ENCODE results near the gene THAP6.
"Not testable (repeated sequence)": the region's sequence is repeated elsewhere in the genome, so short reads cannot be mapped to it uniquely, and the experiment has no call there.

THAP6 gene

GRCh38 chr4:75514131-75514948 is at the start of gene THAP6, which contains the start of gene RCHY1:
Gene THAP6, plus strand, starts transcription at chr4:75514473. Its CDS starts 980 bp downstream, at chr4:75515453.
Gene RCHY1, minus strand, starts transcription at chr4:75514403. Its CDS starts 117 bp downstream, at chr4:75514286.
- peak; percentile 84 for DNase-seq (ENCODE audit: low spot score)

GRCh38 chr4:75469896-75470295 is 44.4 kb upstream of the THAP6 start:
- no peak for DNase-seq (ENCODE audit: low spot score)

GRCh38 chr4:75470738-75471137 is 43.5 kb upstream of the THAP6 start:
- no peak for DNase-seq (ENCODE audit: low spot score)

- DNase-seq (ENCODE audit: low spot score): no peak
These were observed 37.1 kb upstream of the THAP6 start for GRCh38 chr4:75477201-75477600.

GRCh38 chr4:75484190-75484589 is 30.1 kb upstream of the THAP6 start:
- DNase-seq (ENCODE audit: low spot score): no peak

GRCh38 chr4:75490155-75490554 is 24.1 kb upstream of the THAP6 start:
- DNase-seq (ENCODE audit: low spot score): no peak

GRCh38 chr4:75494563-75494962 is 19.7 kb upstream of the THAP6 start:
- no peak for DNase-seq (ENCODE audit: low spot score)

GRCh38 chr4:75495476-75495875 is 18.8 kb upstream of the THAP6 start:
- no peak for DNase-seq (ENCODE audit: low spot score)

GRCh38 chr4:75496406-75496805 is 17.9 kb upstream of the THAP6 start:
- DNase-seq (ENCODE audit: low spot score): no peak

- DNase-seq (ENCODE audit: low spot score): no peak
These were observed 17.1 kb upstream of the THAP6 start for GRCh38 chr4:75497133-75497532.

GRCh38 chr4:75498041-75498440 is 16.2 kb upstream of the THAP6 start:
- no peak for DNase-seq (ENCODE audit: low spot score)

GRCh38 chr4:75499900-75500299 is 14.4 kb upstream of the THAP6 start:
- DNase-seq (ENCODE audit: low spot score): no peak

GRCh38 chr4:75502671-75503070 is 11.6 kb upstream of the THAP6 start:
- DNase-seq (ENCODE audit: low spot score): no peak

- no peak for DNase-seq (ENCODE audit: low spot score)
These were observed 8.6 kb upstream of the THAP6 start for GRCh38 chr4:75505630-75506029.

- DNase-seq (ENCODE audit: low spot score): not testable (repeated sequence)
These were observed 4.7 kb upstream of the THAP6 start for GRCh38 chr4:75509592-75509991.

- no peak for DNase-seq (ENCODE audit: low spot score)
These were observed 2.4 kb upstream of the THAP6 start for GRCh38 chr4:75511841-75512240.

- no peak for DNase-seq (ENCODE audit: low spot score)
These were observed 1.7 kb upstream of the THAP6 start for GRCh38 chr4:75512386-75513211.

GRCh38 chr4:75513526-75514130 is 645 bp upstream of the THAP6 start:
- no peak for DNase-seq (ENCODE audit: low spot score)

GRCh38 chr4:75514949-75515612 is 808 bp downstream of the THAP6 start:
- DNase-seq (ENCODE audit: low spot score): peak; percentile 10

GRCh38 chr4:75516144-75516543 is 1.9 kb downstream of the THAP6 start:
- no peak for DNase-seq (ENCODE audit: low spot score)

- not testable (repeated sequence) for DNase-seq (ENCODE audit: low spot score)
These were observed 5.2 kb downstream of the THAP6 start for GRCh38 chr4:75519452-75519851.

- no peak for DNase-seq (ENCODE audit: low spot score)
These were observed 10.8 kb downstream of the THAP6 start for GRCh38 chr4:75525086-75525485.

Data from CD4-positive, alpha-beta T cell treated with Interleukin-6 at 100 ng/mL for 8 hours (primary cell).